Tibial nerve (tissue), 4 donors: Measurements from ENCODE around the gene HEMK1. TPM values are rescaled to one million over a fixed set of nuclear protein-coding genes. Genes with fewer than 3 reads are reported as not detected.

Experiments used
- DNase-seq, 2 donors: peaks; one replicate each; pipeline ENCODE4 v3.0.0-alpha.2; 2019; ENCODE audit warnings: low spot score in 2 of 2
- H3K27ac ChIP-seq, 4 donors: fragments of 200-600 bp; sonication (generic) in 3 of 4; one replicate each; pipeline ENCODE4 v1.5.1; 2017 to 2019; ENCODE audit warnings: mild to moderate bottlenecking in 1 of 4
- H3K27me3 ChIP-seq, 2 donors: fragments of 200-600 bp; sonication (generic) in 1 of 2; one replicate each; pipeline versions ENCODE4 v1.5.1 to v1.6.0; 2017 to 2019
- H3K36me3 ChIP-seq, 3 donors: fragments of 200-600 bp; sonication (generic); one replicate each; pipeline ENCODE4 v1.5.1; 2018 to 2019
- H3K4me1 ChIP-seq, 4 donors: fragments of 200-600 bp; sonication (generic) in 3 of 4; one replicate each; pipeline ENCODE4 v1.5.1; 2017 to 2019
- H3K4me3 ChIP-seq, 4 donors: fragments of 200-600 bp; sonication (generic) in 3 of 4; one replicate each; pipeline ENCODE4 v1.5.1; 2017 to 2019; ENCODE audit warnings: mild to moderate bottlenecking in 1 of 4, moderate library complexity in 1 of 4
- H3K9me3 ChIP-seq, 4 donors: fragments of 200-600 bp; sonication (generic) in 3 of 4; one replicate each; pipeline ENCODE4 v1.5.1; 2017 to 2019
- EP300 ChIP-seq, 2 donors: sonication (generic); formaldehyde crosslinking; IDR thresholded peaks; one replicate each; pipeline ENCODE4 v1.6.1; 2017; ENCODE audit warnings: antibody characterized with exemption in 2 of 2, mild to moderate bottlenecking in 1 of 2
- POLR2A ChIP-seq, 2 donors: fragments of 450-650 bp; IDR thresholded peaks; one replicate each; pipeline ENCODE4 v1.6.1; 2017; ENCODE audit warnings: antibody characterized with exemption in 2 of 2, mild to moderate bottlenecking in 2 of 2, moderate library complexity in 2 of 2
- WGBS, 2 donors: methylation state at CpG; one replicate each; pipeline ENCODE4 v1.1.5; 2018; 5-methylcytosine and 5-hydroxymethylcytosine counted together
- total RNA-seq, 4 donors: library from RNA; depleted of rRNA; stranded (reverse); fragments of >200 nt; gene quantifications; one replicate each; pipeline ENCODE4 v1.1.0, GENCODE V29; 2016
- TF ChIP-seq, protein P1 (sequence below), 5 experiments: fragments of 200-600 bp in 3 of 5; fragments of 450-650 bp in 2 of 5; sonication (generic) in 3 of 5; IDR thresholded peaks; one replicate each; pipeline ENCODE4 v1.5.1; 2016 to 2019; ENCODE audit warnings: antibody characterized with exemption in 5 of 5, mild to moderate bottlenecking in 3 of 5, moderate library complexity in 2 of 5

The HEMK1 gene
- total RNA-seq, 4 donors from 2014 or later: 6.9 to 10.2 (median 8.8) TPM

- peak overlapping the region in 1 of 4 donors; percentile 23 for H3K27ac ChIP-seq
- no peaks in the 10 kb centered on the region for H3K9me3 ChIP-seq
- H3K27me3 ChIP-seq: no peaks in the 10 kb centered on the region
- peaks cover 0 to 91% (median 28%) of the 10 kb centered on the region in 4 donors for H3K4me1 ChIP-seq
- 85 to 88% methylated on average over 22 to 29 of the region's 29 CpGs for WGBS, 2 donors
- H3K4me3 ChIP-seq: no peak overlapping the region
- no peak for TF ChIP-seq POLR2A (IDR thresholded peaks at IDR 0.05)
- TF ChIP-seq EP300 (IDR thresholded peaks at IDR 0.05): no peak
- TF ChIP-seq, protein P1, sequence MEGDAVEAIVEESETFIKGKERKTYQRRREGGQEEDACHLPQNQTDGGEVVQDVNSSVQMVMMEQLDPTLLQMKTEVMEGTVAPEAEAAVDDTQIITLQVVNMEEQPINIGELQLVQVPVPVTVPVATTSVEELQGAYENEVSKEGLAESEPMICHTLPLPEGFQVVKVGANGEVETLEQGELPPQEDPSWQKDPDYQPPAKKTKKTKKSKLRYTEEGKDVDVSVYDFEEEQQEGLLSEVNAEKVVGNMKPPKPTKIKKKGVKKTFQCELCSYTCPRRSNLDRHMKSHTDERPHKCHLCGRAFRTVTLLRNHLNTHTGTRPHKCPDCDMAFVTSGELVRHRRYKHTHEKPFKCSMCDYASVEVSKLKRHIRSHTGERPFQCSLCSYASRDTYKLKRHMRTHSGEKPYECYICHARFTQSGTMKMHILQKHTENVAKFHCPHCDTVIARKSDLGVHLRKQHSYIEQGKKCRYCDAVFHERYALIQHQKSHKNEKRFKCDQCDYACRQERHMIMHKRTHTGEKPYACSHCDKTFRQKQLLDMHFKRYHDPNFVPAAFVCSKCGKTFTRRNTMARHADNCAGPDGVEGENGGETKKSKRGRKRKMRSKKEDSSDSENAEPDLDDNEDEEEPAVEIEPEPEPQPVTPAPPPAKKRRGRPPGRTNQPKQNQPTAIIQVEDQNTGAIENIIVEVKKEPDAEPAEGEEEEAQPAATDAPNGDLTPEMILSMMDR (IDR thresholded peaks at IDR 0.05): no peak
- no peak for DNase-seq
- peaks cover 0 to 40% (median 0%) of the 10 kb centered on the region in 3 donors for H3K36me3 ChIP-seq
Measured at GRCh38 chr3:50607271-50608091, 38.2 kb downstream of the HEMK1 start.

- no peaks in the 10 kb centered on the region for H3K9me3 ChIP-seq
- 86% methylated on average over 7 of the region's 7 CpGs for WGBS, 2 donors
- TF ChIP-seq POLR2A (IDR thresholded peaks at IDR 0.05): no peak
- peak overlapping the region in 1 of 4 donors; percentile 86 for H3K27ac ChIP-seq
- no peak for DNase-seq
- H3K36me3 ChIP-seq: peaks cover 0 to 40% (median 0%) of the 10 kb centered on the region in 3 donors
- no peak overlapping the region for H3K4me3 ChIP-seq
- H3K27me3 ChIP-seq: no peaks in the 10 kb centered on the region
- H3K4me1 ChIP-seq: peaks cover 0 to 91% (median 28%) of the 10 kb centered on the region in 4 donors
Measured at GRCh38 chr3:50608278-50608677, 39.0 kb downstream of the HEMK1 start.

DNA sequence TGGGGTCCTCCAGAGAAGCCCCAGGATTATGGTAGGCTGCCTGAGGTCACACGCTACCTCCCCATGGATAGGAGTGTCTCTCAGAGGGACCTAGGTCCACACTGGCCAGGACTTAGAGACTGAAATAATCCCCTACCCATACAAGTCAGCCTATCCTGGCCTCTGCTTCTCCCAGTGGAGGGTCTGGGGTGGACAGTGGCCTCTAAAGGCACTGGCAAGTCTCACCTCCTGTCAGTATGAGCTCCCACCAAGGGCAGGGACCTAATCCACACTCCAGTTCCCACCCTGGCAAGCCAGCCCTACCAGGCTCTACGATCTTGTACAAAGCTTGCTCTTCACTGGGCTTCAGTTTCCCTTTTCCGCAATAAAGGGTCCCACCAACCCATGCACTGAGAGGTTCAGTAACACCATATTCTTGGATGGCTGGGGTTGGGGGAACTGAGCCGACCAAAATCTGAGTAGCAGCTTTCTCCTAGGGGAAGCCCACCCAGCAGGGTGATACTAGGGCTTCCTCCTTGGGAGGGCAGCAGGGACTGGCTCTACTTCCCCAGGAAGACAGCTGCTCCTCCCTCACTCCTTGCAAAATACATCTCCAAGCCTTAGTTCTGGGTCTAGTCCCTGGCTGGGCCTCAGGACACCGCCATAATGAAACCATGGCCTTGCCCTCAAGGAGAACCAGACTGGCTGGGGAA lies 39.9 kb downstream of the HEMK1 start:
- 69 to 70% methylated on average over 5 of the region's 5 CpGs for WGBS, 2 donors
- Histone ChIP-seq H3K4me3 (peak overlapping the region in 1 of 4 donors; percentile 62), H3K36me3 (peaks cover 0 to 37% (median 0%) of the 10 kb centered on the region in 3 donors), H3K4me1 (peaks cover 0 to 91% (median 28%) of the 10 kb centered on the region in 4 donors), H3K27me3 (no peaks in the 10 kb centered on the region), H3K27ac (peak overlapping the region in 2 of 4 donors; percentile 20 to 86), H3K9me3 (no peaks in the 10 kb centered on the region)
- TF ChIP-seq, protein P1 (IDR thresholded peaks at IDR 0.05): no peak
- TF ChIP-seq POLR2A (IDR thresholded peaks at IDR 0.05) (no peak), EP300 (IDR thresholded peaks at IDR 0.05) (no peak)
- no peak for DNase-seq

DNA sequence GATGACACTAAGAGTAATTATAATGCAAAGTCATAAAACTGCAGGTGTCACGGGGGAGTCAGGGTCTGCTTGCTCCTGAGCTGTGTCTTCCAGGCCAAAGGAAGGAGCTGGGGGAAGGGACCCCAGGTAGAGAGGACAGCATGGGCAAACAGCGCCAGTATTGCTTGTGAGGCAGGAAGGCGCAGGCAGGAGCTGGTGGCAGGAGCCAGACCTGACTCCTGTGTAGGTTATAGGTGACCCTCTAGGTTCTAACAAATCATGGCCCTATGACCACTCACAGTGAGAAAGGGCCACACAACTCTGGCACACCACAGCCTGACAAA lies 40.4 kb downstream of the HEMK1 start:
- WGBS, 2 donors: 82 to 93% methylated on average over 3 of the region's 3 CpGs
- Histone ChIP-seq H3K27me3 (no peaks in the 10 kb centered on the region), H3K4me3 (peak overlapping the region in 2 of 4 donors; percentile 46 to 62), H3K4me1 (peaks cover 0 to 87% (median 28%) of the 10 kb centered on the region in 4 donors), H3K27ac (peak overlapping the region in 2 of 4 donors; percentile 20 to 86), H3K36me3 (peaks cover 0 to 32% (median 0%) of the 10 kb centered on the region in 3 donors), H3K9me3 (no peaks in the 10 kb centered on the region)
- no peak for DNase-seq
- no peak for TF ChIP-seq EP300 (IDR thresholded peaks at IDR 0.05)
- no peak for TF ChIP-seq POLR2A (IDR thresholded peaks at IDR 0.05)
- TF ChIP-seq, protein P1 (IDR thresholded peaks at IDR 0.05): no peak

GRCh38 chr3:50610181-50610971 lies 41.1 kb downstream of the HEMK1 start:
- WGBS, 2 donors: 76 to 82% methylated on average over 6 of the region's 6 CpGs
- peak overlapping the region; percentile 46 to 67 (median 54) for H3K4me3 ChIP-seq
- no peak for DNase-seq
- H3K27ac ChIP-seq: peak overlapping the region; percentile 44 to 86 (median 83)
- H3K36me3 ChIP-seq: peaks cover 0 to 25% (median 0%) of the 10 kb centered on the region in 3 donors
- no peaks in the 10 kb centered on the region for H3K9me3 ChIP-seq
- H3K4me1 ChIP-seq: peaks cover 0 to 80% (median 28%) of the 10 kb centered on the region in 4 donors
- no peaks in the 10 kb centered on the region for H3K27me3 ChIP-seq
- TF ChIP-seq POLR2A (IDR thresholded peaks at IDR 0.05) (no peak), EP300 (IDR thresholded peaks at IDR 0.05) (no peak)
- TF ChIP-seq, protein P1 (IDR thresholded peaks at IDR 0.05): no peak
